GM21526 (cell line): ENCODE results near the gene AIFM2.

Experiments
- ATAC-seq: cut with Tn5 transposase; IDR thresholded peaks from one replicate; pipeline ENCODE4 v1.9.1; 2021; ENCODE audit warnings: moderate library complexity; ENCODE audit not compliant: unreplicated experiment, low FRiP score

Gene AIFM2

GRCh38 chr10:70064486-70064885 is 68.1 kb downstream of the AIFM2 start:
- no peak for ATAC-seq

GRCh38 chr10:70063418-70064098 is 69.1 kb downstream of the AIFM2 start:
- ATAC-seq = no peak
